ENCODE data around the gene LAMA5. TPM values are rescaled to one million over a fixed set of nuclear protein-coding genes. Genes with fewer than 3 reads are reported as not detected.

The LAMA5 gene
- total and polyA plus RNA-seq, 2 experiments from 2014 or later, result 201 to 298 TPM

DNA sequence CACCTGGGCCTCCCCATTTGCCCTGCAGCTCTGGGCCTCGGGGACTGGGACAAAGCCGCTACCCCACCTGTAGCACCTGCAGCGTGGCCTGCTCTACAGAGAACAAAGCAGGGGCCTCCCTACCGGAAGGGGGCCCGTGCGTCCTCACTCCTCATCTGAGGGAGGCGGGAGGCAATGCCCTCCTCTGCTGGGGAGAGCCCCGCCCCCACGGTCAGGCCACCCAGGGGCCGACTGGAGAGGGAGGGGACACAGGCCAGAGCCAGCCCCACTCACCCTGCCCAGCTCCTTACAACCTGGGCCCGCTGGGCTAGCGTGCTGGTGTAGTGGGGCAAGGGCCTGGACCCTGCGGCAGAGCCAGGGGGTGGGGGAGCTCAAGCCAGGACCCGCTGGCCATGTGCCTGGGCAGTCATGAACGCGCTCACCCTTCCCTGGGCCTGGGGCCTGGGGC is 8.0 kb downstream of the LAMA5 start:
- H3K9me2 ChIP-seq (ENCODE audit: insufficient read depth), result no peaks in the 10 kb centered on the region
- ATAC-seq (no peak), DNase-seq (ENCODE audit: low spot score) (no peak)
- Mint-ChIP-seq H3K27ac (peak overlapping the region; percentile 90; the same call in 1 of the 2 replicates), H3K27me3 (ENCODE audit: insufficient read depth, low read depth, poor library complexity) (peaks cover 15% of the 10 kb centered on the region), H3K4me3 (no peak overlapping the region), H3K36me3 (ENCODE audit: low read depth) (peaks cover 3% of the 10 kb centered on the region; the same call in 1 of the 3 replicates), H3K4me1 (peaks cover 42% of the 10 kb centered on the region), H3K9me3 (no peaks in the 10 kb centered on the region)
- TF ChIP-seq, protein P1, sequence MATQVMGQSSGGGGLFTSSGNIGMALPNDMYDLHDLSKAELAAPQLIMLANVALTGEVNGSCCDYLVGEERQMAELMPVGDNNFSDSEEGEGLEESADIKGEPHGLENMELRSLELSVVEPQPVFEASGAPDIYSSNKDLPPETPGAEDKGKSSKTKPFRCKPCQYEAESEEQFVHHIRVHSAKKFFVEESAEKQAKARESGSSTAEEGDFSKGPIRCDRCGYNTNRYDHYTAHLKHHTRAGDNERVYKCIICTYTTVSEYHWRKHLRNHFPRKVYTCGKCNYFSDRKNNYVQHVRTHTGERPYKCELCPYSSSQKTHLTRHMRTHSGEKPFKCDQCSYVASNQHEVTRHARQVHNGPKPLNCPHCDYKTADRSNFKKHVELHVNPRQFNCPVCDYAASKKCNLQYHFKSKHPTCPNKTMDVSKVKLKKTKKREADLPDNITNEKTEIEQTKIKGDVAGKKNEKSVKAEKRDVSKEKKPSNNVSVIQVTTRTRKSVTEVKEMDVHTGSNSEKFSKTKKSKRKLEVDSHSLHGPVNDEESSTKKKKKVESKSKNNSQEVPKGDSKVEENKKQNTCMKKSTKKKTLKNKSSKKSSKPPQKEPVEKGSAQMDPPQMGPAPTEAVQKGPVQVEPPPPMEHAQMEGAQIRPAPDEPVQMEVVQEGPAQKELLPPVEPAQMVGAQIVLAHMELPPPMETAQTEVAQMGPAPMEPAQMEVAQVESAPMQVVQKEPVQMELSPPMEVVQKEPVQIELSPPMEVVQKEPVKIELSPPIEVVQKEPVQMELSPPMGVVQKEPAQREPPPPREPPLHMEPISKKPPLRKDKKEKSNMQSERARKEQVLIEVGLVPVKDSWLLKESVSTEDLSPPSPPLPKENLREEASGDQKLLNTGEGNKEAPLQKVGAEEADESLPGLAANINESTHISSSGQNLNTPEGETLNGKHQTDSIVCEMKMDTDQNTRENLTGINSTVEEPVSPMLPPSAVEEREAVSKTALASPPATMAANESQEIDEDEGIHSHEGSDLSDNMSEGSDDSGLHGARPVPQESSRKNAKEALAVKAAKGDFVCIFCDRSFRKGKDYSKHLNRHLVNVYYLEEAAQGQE (IDR thresholded peaks at IDR 0.05; ENCODE audit: unreplicated experiment), result no peak
- TF ChIP-seq JUNB (IDR thresholded peaks at IDR 0.05; ENCODE audit: unreplicated experiment) (no peak), ZNF114 (CRISPR knock-in tag; IDR thresholded peaks at IDR 0.05) (no peak), STAT1 (IDR thresholded peaks at IDR 0.05; ENCODE audit: unreplicated experiment) (no peak), EZH2phosphoT487 (IDR thresholded peaks at IDR 0.05; ENCODE audit: unreplicated experiment) (no peak), POLR2AphosphoS5 (IDR thresholded peaks at IDR 0.05; ENCODE audit: low read depth) (no peak), ZNF331 (CRISPR knock-in tag; IDR thresholded peaks at IDR 0.05; ENCODE audit: low read depth) (no peak), CREB1 (CRISPR knock-in tag; IDR thresholded peaks at IDR 0.05; ENCODE audit: low read depth) (no peak), NANOG (IDR thresholded peaks at IDR 0.05; ENCODE audit: borderline replicate concordance) (no peak)
- H3K4me1 ChIP-seq (ENCODE audit: insufficient read depth), result peaks cover 54% of the 10 kb centered on the region
- peaks cover 12% of the 10 kb centered on the region for H4K20me1 ChIP-seq (replicated peaks; ENCODE audit: insufficient read depth)
- no peaks in the 10 kb centered on the region for H3K27me3 ChIP-seq (ENCODE audit: insufficient read depth)
- no peaks in the 10 kb centered on the region; the same call in 1 of the 2 replicates for H3K36me3 ChIP-seq (ENCODE audit: insufficient read depth)
- H3K4me2 ChIP-seq, result no peak overlapping the region
- H3K79me2 ChIP-seq (replicated peaks; ENCODE audit: insufficient read depth), result peaks cover 90% of the 10 kb centered on the region
- H3K27ac ChIP-seq (ENCODE audit: low read depth), result 0 out of 2 replicates have a peak overlapping the region, but pooled peaks have one; percentile 63
- H2AFZ ChIP-seq, result no peak overlapping the region
- peaks cover 16% of the 10 kb centered on the region for H3F3A ChIP-seq (replicated peaks; ENCODE audit: low read depth)
- H3K4me3 ChIP-seq, result no peak overlapping the region

DNA sequence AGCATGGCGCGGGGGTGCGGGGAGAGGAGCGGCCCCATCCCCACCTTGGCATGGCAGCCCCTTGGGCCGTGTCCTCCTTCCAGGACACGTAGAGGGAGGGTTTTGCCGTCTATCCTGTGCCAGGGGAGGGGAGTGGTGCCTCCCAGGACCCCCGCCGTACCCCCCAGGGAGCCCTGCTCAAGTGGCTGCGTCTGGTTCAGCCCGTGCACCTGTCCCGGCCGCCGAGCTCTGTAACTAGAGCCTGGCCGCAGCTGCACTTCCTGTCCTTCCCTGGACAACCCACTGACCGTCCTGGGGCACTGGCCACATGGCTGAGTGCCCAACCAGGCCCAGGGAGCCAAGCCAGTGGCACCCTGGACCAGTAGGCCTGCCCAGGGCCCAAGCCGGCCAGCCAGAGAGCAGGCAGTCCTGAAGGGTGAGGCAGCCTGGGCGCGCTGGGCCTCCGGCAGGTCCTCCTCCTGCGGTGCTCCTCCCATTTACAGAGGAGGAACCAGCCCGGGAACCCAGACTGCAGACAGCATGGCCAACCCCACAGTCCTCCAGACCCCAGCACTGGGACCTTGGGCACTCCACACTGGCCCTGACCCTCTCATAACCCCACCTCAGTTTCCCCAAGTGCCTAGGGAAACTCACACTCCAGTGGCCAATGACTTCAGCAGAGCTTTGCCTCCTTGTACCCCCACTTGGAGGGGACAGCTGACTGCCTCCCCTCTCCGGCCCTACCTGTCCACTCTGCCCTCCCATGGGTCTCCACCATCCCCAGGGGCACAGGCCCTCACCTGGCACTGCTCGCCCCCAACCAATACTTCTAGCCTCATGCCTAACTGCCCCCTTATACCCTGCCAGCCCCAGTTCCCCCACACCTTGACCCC is 8.7 kb downstream of the LAMA5 start:
- Mint-ChIP-seq H3K27me3 (ENCODE audit: insufficient read depth, low read depth, poor library complexity) (peaks cover 10% of the 10 kb centered on the region), H3K4me1 (peaks cover 35% of the 10 kb centered on the region), H3K36me3 (ENCODE audit: low read depth) (peaks cover 3% of the 10 kb centered on the region; the same call in 1 of the 3 replicates), H3K27ac (peak overlapping the region; percentile 90; the same call in 1 of the 2 replicates), H3K9me3 (no peaks in the 10 kb centered on the region), H3K4me3 (no peak overlapping the region)
- no peak for DNase-seq (ENCODE audit: low spot score)
- H3K27ac ChIP-seq (ENCODE audit: low read depth), result peak overlapping the region; percentile 69
- no peak overlapping the region for H3K4me2 ChIP-seq
- no peak overlapping the region for H3K4me3 ChIP-seq
- H3K79me2 ChIP-seq (replicated peaks; ENCODE audit: insufficient read depth), result peaks cover 83% of the 10 kb centered on the region
- H2AFZ ChIP-seq, result no peak overlapping the region
- H4K20me1 ChIP-seq (replicated peaks; ENCODE audit: insufficient read depth), result peaks cover 12% of the 10 kb centered on the region
- no peaks in the 10 kb centered on the region for H3K27me3 ChIP-seq (ENCODE audit: insufficient read depth)
- H3K4me1 ChIP-seq (ENCODE audit: insufficient read depth), result peaks cover 47% of the 10 kb centered on the region
- no peak for ATAC-seq
- H3K9me2 ChIP-seq (ENCODE audit: insufficient read depth), result no peaks in the 10 kb centered on the region
- H3F3A ChIP-seq (replicated peaks; ENCODE audit: low read depth), result peaks cover 15% of the 10 kb centered on the region
- H3K36me3 ChIP-seq (ENCODE audit: insufficient read depth), result no peaks in the 10 kb centered on the region; the same call in 1 of the 2 replicates
- TF ChIP-seq, protein P1 (IDR thresholded peaks at IDR 0.05; ENCODE audit: unreplicated experiment), result no peak
- no peak for TF ChIP-seq CREB1 (CRISPR knock-in tag; IDR thresholded peaks at IDR 0.05; ENCODE audit: low read depth)
- TF ChIP-seq ZNF331 (CRISPR knock-in tag; IDR thresholded peaks at IDR 0.05; ENCODE audit: low read depth), result no peak
- no peak for TF ChIP-seq STAT1 (IDR thresholded peaks at IDR 0.05; ENCODE audit: unreplicated experiment)
- TF ChIP-seq, protein P2, sequence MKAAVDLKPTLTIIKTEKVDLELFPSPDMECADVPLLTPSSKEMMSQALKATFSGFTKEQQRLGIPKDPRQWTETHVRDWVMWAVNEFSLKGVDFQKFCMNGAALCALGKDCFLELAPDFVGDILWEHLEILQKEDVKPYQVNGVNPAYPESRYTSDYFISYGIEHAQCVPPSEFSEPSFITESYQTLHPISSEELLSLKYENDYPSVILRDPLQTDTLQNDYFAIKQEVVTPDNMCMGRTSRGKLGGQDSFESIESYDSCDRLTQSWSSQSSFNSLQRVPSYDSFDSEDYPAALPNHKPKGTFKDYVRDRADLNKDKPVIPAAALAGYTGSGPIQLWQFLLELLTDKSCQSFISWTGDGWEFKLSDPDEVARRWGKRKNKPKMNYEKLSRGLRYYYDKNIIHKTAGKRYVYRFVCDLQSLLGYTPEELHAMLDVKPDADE (IDR thresholded peaks at IDR 0.05), result no peak
- TF ChIP-seq JUNB (IDR thresholded peaks at IDR 0.05; ENCODE audit: unreplicated experiment), result no peak

Data from GM23338 (cell line).